Measurements from ENCODE around the gene SLC7A4. TPM values are rescaled to one million over a fixed set of nuclear protein-coding genes. Genes with fewer than 3 reads are reported as not detected.
"Not testable (repeated sequence)": the region's sequence is repeated elsewhere in the genome, so short reads cannot be mapped to it uniquely, and the experiment has no call there.

The SLC7A4 gene
- total RNA-seq, 1 experiment from 2014 or later, result not detected

- Histone ChIP-seq H3K4me1 (replicated peaks) (no peaks in the 10 kb centered on the region), H3K27ac (no peak overlapping the region), H3K4me3 (no peak overlapping the region), H3K27me3 (replicated peaks) (no peaks in the 10 kb centered on the region), H3K9me3 (replicated peaks) (no peaks in the 10 kb centered on the region), H3K36me3 (no peaks in the 10 kb centered on the region)
- no peak for DNase-seq (ENCODE audit: low read depth in 1 of 2, low spot score in 2 of 2)
These were observed 22.6 kb upstream of the SLC7A4 start for GRCh38 chr22:21054714-21055563.

- no peak overlapping the region for H3K4me3 ChIP-seq
- H3K27ac ChIP-seq, result no peak overlapping the region
- no peaks in the 10 kb centered on the region for H3K36me3 ChIP-seq
- H3K27me3 ChIP-seq (replicated peaks), result no peaks in the 10 kb centered on the region
- no peaks in the 10 kb centered on the region for H3K9me3 ChIP-seq (replicated peaks)
- no peak for DNase-seq (ENCODE audit: low read depth in 1 of 2, low spot score in 2 of 2)
- no peaks in the 10 kb centered on the region for H3K4me1 ChIP-seq (replicated peaks)
These were observed 21.8 kb upstream of the SLC7A4 start for GRCh38 chr22:21054046-21054713.

- H3K9me3 ChIP-seq (replicated peaks), result no peaks in the 10 kb centered on the region
- H3K4me1 ChIP-seq (replicated peaks), result no peaks in the 10 kb centered on the region
- H3K36me3 ChIP-seq, result no peaks in the 10 kb centered on the region
- no peak for DNase-seq (ENCODE audit: low read depth in 1 of 2, low spot score in 2 of 2)
- no peak overlapping the region for H3K4me3 ChIP-seq
- H3K27me3 ChIP-seq (replicated peaks), result no peaks in the 10 kb centered on the region
- no peak overlapping the region for H3K27ac ChIP-seq
These were observed 20.5 kb upstream of the SLC7A4 start for GRCh38 chr22:21052715-21053459.

- Histone ChIP-seq H3K36me3 (no peaks in the 10 kb centered on the region), H3K9me3 (replicated peaks) (no peaks in the 10 kb centered on the region), H3K4me3 (no peak overlapping the region), H3K27me3 (replicated peaks) (no peaks in the 10 kb centered on the region), H3K27ac (no peak overlapping the region), H3K4me1 (replicated peaks) (no peaks in the 10 kb centered on the region)
- no peak for DNase-seq (ENCODE audit: low read depth in 1 of 2, low spot score in 2 of 2)
These were observed 19.6 kb upstream of the SLC7A4 start for GRCh38 chr22:21051831-21052400.

- no peak for DNase-seq (ENCODE audit: low read depth in 1 of 2, low spot score in 2 of 2)
- Histone ChIP-seq H3K27me3 (replicated peaks) (no peaks in the 10 kb centered on the region), H3K36me3 (no peaks in the 10 kb centered on the region)
These were observed 18.9 kb upstream of the SLC7A4 start for GRCh38 chr22:21051145-21051830.

GRCh38 chr22:21048965-21049364, 16.6 kb upstream of the SLC7A4 start:
- H3K4me3 ChIP-seq; H3K4me1 ChIP-seq (replicated peaks); H3K27me3 ChIP-seq (replicated peaks); H3K27ac ChIP-seq; H3K36me3 ChIP-seq; H3K9me3 ChIP-seq (replicated peaks); DNase-seq (ENCODE audit: low read depth in 1 of 2, low spot score in 2 of 2): not testable (repeated sequence)

More at GRCh38 chr22:21051145-21051830, 18.9 kb upstream of the SLC7A4 start:
- no peak overlapping the region for H3K4me3 ChIP-seq
- H3K9me3 ChIP-seq (replicated peaks), result no peaks in the 10 kb centered on the region
- H3K27ac ChIP-seq, result no peak overlapping the region
- H3K4me1 ChIP-seq (replicated peaks), result no peaks in the 10 kb centered on the region

- not testable (repeated sequence) for H3K9me3 ChIP-seq (replicated peaks); H3K27ac ChIP-seq; H3K4me3 ChIP-seq; H3K27me3 ChIP-seq (replicated peaks); DNase-seq (ENCODE audit: low read depth in 1 of 2, low spot score in 2 of 2); H3K4me1 ChIP-seq (replicated peaks); H3K36me3 ChIP-seq
These were observed 16.1 kb upstream of the SLC7A4 start for GRCh38 chr22:21048448-21048847.

- peaks cover 9% of the 10 kb centered on the region for H3K4me1 ChIP-seq (replicated peaks)
These were observed 15.4 kb upstream of the SLC7A4 start for GRCh38 chr22:21047730-21048129.

GRCh38 chr22:21047035-21047661, 14.8 kb upstream of the SLC7A4 start:
- Histone ChIP-seq H3K4me3 (no peak overlapping the region), H3K27me3 (replicated peaks) (no peaks in the 10 kb centered on the region), H3K27ac (no peak overlapping the region), H3K4me1 (replicated peaks) (peaks cover 9% of the 10 kb centered on the region), H3K9me3 (replicated peaks) (no peaks in the 10 kb centered on the region), H3K36me3 (no peaks in the 10 kb centered on the region)
- DNase-seq (ENCODE audit: low read depth in 1 of 2, low spot score in 2 of 2), result no peak

More at GRCh38 chr22:21047730-21048129, 15.4 kb upstream of the SLC7A4 start:
- no peaks in the 10 kb centered on the region for H3K27me3 ChIP-seq (replicated peaks)
- H3K9me3 ChIP-seq (replicated peaks), result no peaks in the 10 kb centered on the region
- H3K36me3 ChIP-seq, result no peaks in the 10 kb centered on the region
- H3K27ac ChIP-seq, result no peak overlapping the region
- no peak overlapping the region for H3K4me3 ChIP-seq
- no peak for DNase-seq (ENCODE audit: low read depth in 1 of 2, low spot score in 2 of 2)

- peak; percentile 74 to 90 for DNase-seq (ENCODE audit: low read depth in 1 of 2, low spot score in 2 of 2)
- Histone ChIP-seq H3K27me3 (replicated peaks) (no peaks in the 10 kb centered on the region), H3K27ac (no peak within 1 kb of the TSS), H3K4me3 (peak within 1 kb of the TSS; percentile 25), H3K36me3 (no peaks in the 10 kb centered on the region), H3K4me1 (replicated peaks) (peaks cover 9% of the 10 kb centered on the region), H3K9me3 (replicated peaks) (no peaks in the 10 kb centered on the region)
These were observed 13.4 kb upstream of the SLC7A4 start, which contains the start of gene LRRC74B for GRCh38 chr22:21045585-21046294. LRRC74B (plus strand) TSS chr22:21045946; CDS start chr22:21045987, 41 bp downstream.

- peak in 1 of 2 experiments; percentile 15 for DNase-seq (ENCODE audit: low read depth in 1 of 2, low spot score in 2 of 2)
- Histone ChIP-seq H3K27me3 (replicated peaks) (no peaks in the 10 kb centered on the region), H3K27ac (no peak overlapping the region), H3K9me3 (replicated peaks) (no peaks in the 10 kb centered on the region), H3K4me1 (replicated peaks) (peaks cover 9% of the 10 kb centered on the region), H3K36me3 (no peaks in the 10 kb centered on the region), H3K4me3 (peak overlapping the region; percentile 25)
These were observed 12.7 kb upstream of the SLC7A4 start for GRCh38 chr22:21044931-21045584.
